Hematopoietic multipotent progenitor cell treated with erythropoietin and hydrocortisone succinate and interleukin-3 and kit ligand, for 8 days (in vitro differentiated cells): ENCODE results near the gene GPX5.
"Not testable (repeated sequence)": the region's sequence is repeated elsewhere in the genome, so short reads cannot be mapped to it uniquely, and the experiment has no call there.

Source experiments
- DNase-seq: peaks from one replicate; pipeline ENCODE4 v3.0.0-alpha.2; 2015

The GPX5 gene, protein sequence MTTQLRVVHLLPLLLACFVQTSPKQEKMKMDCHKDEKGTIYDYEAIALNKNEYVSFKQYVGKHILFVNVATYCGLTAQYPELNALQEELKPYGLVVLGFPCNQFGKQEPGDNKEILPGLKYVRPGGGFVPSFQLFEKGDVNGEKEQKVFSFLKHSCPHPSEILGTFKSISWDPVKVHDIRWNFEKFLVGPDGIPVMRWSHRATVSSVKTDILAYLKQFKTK

DNA sequence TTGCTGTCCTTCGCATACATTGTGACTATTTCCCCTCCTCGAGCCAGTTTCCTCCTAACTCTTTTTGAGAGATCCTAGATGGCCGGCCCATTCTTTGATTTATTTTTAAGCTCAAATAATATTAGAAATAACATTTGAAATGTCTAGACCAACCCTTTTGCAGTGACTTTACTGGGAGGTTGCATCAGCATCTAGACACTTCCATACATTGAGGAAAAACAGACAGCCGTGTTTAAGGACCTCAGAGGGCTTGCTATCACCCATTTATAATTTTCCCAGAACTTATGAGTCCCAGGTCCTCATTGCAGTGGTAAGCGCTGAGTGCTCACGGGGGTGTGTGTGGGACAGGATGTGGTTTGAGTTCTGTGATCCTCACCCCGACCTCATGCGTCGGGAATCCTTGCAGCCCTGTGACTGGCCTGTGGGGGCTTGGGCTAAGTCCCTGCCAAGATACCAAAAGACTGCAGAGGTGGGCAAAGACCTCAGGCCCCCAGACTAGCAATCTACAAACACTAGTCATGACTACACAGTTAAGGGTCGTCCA is at the start of gene GPX5:
TSS of gene GPX5 (plus strand) at position 386 of the 544 bp plus-strand sequence. CDS start at position 519, 133 bp downstream.
- no peak for DNase-seq

DNA sequence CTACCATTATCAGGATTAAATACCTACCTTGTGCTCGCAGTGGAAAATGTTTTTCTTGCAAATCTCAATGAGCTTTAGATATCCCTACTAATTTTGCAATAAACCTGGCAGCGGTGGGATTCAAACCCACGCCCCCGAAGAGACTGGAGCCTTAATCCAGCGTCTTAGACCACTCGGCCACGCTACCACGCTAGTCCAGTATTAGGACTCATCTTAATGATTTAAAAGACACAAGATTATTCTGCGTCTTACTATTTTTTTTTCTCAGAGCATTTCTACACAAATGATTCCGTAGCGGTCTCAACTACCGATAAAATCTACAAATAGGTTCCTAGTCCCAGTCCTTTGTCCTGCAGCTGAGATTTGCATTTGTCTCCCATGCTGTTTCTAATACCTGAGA is 47.2 kb upstream of the GPX5 start:
- no peak for DNase-seq

DNA sequence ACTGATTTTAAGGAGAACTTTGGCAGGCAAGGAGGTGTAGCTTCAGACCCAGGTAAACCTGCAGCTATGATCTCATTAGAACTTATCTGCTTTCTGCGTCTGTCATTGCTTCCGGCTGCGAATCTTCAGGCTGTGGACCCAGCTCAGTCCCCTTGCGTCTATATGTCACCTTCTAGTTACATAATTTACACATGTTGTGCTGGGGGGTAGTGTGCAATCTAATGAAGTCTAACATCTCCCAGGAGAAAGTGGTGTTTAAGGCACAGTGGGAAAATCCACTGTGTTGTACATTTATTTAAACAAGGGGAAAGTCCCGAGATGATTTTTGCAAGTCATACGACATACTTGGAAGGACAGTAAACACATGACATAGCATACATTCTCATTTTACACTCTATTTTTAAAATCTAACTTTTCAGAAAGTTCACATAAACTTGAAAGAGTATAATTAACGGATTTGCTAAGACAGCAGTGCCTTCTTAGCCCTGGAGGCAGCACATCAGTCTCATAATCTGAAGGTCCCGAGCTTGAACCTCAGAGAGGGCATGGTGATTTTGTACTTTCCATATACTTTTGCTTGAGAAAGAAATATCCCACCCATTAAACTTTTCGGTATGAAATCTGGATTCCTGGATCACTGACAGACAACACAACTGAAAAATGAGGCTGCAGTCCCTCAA is 45.3 kb upstream of the GPX5 start:
- no peak for DNase-seq

DNA sequence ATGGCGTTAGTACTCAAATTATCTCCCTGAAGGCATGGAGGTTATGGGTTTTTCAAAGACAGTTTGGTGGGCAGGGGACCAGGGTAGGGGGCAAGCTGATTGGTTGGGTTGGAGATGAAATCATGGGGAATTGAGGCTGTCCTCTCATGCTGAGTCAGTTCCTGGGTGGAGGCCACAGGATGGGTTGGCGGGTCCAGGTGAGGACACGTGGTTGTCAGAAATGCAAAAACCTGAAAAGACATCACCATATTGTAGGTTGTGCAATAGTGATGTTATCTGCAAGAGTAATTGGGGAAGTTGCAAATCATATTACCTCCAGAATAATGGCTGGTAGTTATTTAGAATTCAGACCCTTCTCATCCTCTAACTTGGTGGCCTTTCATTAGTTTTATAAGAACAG is 40.2 kb upstream of the GPX5 start:
- no peak for DNase-seq

DNA sequence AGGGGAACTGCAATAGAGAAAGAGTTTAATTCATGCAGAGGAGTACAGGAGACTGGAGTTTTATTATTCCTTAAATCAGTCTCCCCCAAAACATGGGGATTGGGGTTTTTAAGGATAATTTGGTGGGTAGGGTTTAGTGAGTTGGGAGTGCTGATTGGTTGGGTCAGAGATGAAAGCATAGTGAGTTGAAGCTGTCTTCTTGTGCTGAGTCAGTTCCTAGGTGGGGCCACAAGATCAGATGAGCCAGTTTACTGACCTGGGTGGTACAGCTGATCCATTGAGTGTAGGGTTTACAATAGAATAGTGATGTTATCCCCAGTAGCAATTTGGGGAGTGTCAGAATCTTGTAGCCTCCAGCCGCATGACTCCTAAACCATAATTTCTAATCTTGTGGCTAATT is 39.1 kb upstream of the GPX5 start:
- no peak for DNase-seq

DNA sequence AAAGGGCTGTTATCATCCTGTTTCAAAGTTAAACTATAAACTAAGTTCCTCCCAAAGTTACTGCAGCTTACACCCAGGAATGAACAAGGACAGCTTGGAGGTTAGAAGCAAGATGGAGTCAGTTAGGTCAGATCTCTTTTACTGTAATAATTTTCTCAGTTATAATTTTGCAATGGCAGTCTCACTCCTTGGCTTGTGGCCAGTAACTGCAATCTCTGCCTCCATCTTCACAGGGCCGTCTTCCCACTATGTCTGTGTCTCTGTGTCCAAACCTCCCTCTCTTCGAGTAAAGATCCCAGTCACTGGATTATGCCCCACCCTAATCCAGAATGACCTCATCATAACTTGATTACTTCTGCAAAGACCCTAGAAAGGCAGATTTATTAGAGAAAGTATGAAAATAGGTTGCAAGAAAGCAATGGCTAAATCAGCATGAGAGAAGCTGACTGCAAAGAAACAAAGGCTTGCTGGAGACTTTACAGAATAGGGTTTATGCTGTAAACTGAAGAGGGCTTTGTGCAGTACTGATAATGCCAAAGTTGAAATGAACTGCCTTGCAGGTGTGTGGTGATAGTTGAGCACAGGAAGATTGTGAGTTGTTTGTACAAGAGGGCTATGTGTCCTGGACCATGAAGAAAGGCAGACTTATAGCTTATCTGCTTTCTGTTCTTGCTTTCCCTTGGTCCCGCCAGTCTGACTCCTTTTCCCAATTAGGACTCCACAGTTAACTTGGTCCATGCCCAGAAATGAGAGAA is 38.5 kb upstream of the GPX5 start:
- no peak for DNase-seq

DNA sequence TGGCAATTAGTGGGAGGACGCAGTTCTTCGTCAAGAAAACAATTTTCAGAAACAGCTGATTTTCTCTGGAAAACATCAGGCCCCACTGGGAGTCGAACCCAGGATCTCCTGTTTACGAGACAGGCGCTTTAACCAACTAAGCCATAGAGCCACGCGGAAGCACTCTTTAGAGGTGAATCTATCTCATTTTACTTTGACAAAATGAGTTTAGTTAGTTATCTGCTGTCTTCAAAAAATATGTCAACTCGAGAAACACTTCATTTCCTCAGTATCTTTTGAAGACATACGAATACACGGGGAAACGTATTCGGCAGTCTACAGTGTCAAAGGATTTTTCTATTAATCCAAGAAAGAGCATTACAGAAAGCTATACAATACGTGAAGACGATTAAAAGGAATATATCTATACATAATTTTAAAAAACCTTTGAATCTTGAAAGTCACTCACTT is 36.7 kb upstream of the GPX5 start:
- peak; percentile 89 for DNase-seq

DNA sequence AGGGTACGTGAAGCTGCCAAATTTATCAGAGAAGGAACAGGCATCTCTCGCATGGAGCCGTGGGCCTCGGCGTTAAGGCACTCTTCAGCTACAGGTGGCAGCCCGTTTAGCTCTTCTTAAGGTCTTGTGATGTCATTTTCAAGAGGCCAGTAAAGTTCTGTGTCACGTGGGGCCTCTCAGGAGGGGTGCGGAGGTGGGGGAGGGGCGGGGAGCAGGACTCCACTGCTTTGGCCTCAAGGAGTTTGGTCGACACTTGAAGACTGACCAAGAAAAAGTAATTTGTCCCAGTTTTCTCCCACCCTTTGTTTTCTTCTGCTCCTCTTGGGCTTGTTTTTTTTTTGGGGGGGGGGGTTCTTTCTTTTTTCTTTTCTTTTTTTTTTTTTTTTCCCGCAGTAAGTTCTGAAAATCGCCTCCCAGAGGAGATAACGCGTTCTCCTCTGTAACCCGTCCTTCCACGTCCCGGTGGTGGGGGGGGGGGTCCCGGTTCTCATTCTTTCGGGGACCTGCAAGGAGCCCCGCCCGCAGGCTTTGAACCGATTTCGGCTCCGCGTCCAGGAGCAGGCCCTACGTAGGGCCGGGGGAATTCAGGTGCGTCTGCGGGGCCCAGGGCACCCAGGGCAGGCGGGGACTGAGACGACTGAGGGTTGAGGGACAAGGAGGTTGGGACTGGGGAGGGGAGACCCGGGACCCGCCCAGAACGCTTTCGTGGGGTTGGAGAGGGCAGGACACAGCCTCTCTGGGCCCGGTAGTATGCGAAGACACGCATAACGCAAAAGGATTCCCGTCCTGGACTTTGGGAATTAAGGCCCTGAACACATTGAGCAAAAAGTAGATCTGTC is 36.1 kb upstream of the GPX5 start:
- peak; percentile 82 for DNase-seq

DNA sequence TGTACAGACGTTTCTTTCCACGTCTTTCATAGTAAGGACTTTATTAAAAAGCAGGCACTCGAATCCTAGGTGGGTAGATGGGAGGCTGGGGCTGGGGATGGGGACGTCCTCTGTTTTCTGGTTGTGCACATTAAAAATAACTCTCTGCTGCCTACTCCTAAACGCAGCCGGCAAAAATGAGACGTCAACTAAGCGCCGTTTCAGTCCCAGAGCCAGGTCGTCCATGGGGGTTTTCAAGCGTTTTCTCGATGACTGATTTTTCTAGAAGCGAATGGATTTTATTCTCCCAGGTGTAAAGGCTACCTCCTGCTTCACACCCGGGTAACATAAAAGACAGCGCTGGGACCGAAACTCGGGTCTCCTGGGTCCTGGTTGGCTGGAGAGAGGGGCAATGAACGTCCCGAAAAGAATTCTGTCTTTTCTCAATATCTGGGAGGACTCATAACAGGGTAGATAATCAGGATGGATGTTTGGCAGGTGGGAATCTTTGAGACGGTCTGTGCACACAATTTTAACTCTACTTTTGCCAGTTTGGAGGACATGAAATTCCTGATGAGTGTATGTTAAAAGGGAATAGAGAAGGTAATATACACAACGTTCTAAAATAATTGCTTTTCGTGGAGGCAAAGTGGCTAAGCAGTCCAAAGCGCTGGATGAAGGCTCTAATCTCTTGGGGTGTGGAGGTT is 35.3 kb upstream of the GPX5 start:
- no peak for DNase-seq

DNA sequence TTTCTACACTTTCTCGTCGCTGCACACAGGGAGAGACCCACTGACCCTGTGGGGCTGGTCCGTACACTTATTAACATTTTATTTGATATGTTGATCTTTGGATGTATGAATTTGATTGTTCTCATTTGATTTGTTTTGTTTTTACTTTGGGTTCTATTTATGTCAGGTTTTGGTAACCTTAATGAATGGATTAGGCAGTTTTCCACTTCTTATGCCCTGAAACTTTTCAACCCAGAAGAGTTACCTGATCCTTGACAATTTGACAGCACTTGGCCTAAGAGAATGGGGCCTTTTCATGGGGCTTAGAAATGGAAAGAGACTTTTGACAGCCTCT is 33.7 kb upstream of the GPX5 start:
- no peak for DNase-seq

DNA sequence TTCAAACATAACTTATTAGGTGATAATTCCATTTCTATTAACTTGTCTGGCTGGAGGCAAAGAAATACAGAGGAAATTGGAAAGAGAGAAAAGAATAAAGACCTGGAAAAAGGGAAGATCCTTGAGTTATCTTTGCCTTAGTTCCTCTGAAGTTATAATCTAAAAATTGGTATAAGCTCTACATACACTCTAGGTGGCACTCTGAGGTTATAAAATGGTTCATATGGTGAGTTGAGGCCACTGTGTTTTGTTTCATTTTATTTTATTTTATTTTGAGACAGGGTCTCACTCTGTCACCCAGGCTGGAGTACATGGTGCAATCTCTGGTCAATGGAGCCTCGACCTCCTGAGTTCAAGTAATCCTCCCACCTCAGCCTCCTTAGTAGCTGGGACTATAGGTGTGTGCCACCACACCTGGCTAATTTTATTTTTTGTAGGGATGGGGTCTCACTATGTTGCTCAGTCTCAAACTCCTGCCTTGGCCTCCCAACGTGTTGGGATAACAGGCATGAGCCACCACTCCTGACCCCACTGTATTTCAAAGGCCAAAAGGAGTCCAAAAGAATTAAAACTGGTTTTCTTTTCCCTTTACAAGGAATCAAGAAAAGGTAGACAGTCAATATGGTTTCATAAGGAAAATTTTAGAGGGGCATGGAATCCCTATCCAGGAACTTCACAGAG is 29.4 kb upstream of the GPX5 start:
- DNase-seq: peak; percentile 32

DNA sequence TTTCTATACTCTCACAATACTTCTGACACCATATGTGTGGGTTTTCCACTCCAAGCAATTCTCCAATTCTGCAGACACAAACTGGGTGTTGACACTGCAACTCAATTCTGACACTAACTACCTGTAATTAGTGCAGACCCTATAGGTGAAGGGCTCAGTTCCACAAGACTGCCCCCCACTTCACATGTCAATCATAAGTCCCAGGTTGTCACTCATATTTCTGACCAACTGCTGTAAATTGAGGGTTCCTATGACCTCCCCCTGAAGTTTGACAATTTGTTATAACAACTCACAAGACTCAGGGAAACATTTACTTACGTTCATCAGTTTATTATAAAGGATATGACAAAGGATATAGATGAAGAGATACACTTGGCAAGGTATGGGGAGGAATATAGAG is 28.4 kb upstream of the GPX5 start:
- no peak for DNase-seq

DNA sequence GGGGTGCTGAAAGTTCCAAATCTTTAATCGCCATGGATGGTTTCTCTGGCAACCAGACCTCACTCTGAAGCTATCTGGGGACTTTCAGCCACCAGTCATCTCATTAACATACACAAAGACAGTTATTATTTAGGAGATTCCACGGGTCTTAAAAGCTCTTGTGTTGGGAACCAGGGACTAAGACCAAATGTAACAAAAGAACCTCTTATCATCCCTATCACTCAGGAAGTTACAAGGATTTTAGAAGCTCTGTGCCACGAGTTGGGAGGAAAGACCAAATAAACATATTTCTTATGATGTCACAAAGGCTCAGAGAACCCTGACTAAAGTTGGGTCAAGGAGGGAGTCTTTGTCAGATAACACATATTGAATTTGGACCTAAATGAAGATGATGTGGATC is 27.8 kb upstream of the GPX5 start:
- DNase-seq: no peak

DNA sequence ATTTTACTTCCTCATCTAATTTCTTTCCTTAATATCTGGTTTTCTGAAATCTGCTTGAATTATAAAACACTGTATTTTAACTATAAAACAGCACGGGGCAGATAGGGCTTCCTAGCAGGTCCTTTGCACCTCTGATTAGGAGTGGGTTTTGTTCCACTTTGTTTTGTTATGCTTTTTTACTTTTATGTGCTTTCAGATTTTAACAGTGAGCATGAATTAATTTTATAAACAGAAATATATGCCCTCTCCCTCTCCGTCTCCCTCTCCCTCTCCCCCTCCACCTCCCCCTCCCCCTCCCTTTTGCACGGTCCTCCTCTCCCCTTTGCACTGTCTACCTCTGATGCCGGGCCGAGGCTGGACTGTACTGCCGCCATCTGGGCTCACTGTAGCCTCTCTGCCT is 24.4 kb upstream of the GPX5 start:
- DNase-seq: no peak

DNA sequence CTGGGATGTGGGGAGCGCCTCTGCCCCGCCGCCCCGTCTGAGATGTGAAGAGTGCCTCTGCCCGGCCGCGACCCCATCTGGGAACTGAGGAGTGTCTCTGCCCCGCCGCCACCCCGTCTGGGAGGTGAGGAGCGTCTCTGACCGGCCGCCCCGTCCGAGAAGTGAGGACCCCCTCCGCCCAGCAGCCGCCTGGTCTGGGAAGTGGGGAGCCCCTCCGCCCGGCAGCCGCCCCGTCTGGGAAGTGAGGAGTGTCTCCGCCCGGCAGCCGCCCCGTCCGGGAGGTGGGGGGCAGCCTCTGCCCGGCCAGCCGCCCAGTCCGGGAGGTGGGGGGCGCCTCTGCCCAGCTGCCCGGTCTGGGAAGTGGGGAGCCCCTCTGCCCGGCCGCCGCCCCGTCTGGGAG is 23.5 kb upstream of the GPX5 start:
- not testable (repeated sequence) for DNase-seq

DNA sequence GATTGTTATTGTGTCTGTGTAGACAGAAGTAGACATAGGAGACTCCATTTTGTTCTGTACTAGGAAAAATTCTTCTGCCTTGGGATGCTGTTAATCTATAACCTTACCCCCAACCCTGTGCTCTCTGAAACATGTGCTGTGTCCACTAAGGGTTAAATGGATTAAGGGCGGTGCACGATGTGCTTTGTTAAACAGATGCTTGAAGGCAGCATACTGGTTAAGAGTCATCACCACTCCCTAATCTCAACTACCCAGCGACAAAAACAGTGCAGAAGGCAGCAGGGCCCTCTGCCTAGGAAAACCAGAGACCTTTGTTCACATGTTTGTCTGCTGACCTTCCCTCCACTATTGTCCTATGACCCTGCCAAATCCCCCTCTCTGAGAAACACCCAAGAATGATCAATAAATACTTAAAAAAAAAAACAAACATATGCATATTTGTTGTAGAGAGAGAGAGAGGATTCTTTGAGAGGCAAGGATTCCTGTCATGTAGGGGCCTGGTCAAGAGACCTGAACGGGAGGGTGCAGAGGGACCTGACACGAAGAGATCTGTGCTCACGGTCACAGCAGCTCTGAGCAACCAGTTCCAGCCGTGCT is 22.9 kb upstream of the GPX5 start:
- not testable (repeated sequence) for DNase-seq

DNA sequence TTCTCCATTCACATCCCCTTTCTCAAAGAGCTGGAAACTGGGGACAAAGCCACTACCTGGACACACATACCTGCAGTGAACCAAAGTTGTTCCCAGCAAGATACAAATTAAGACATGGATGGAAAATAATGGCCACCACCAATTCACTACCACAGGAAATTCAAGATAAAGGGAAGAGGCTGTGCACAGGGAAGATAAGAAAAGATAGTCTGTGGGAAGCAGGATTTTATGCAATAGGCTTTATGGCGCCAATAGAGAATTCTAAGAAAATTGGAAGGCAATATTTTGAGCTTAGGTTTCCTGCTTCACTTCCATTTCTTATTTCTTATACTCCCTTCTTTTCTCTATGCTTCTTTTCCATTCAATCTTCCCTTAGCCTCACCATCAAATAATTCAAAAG is 19.9 kb upstream of the GPX5 start:
- no peak for DNase-seq

DNA sequence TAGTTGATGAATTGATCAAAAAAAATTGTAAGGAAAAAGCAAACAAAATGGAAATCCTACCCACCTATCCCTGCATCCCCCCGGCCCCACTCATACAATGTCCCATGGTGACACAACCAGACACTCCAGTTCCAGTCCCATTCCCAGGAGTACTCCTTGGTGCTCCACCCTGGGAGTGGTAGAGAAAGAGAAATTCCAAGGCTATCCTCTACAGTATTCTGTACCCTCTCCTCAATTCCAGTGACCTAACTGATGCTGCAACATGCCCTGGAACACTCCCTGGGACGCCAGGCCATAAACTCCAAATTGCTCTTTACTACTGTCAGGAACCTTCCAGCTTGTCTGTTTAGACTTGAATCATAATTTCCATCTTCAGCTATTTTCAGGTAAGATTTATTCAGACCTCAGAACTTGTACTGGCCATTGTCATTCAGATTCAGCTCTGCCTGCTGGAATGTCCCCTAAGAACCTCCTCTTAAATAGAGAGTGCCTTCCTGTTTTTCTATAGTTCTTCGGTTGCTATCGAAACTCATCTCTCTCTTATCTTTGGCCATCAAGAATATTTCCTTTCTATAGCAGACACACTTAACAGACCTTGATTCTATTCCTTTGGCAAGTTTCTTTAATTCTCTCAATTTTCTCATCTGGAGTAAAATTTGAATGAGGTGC is 18.7 kb upstream of the GPX5 start:
- DNase-seq: no peak

DNA sequence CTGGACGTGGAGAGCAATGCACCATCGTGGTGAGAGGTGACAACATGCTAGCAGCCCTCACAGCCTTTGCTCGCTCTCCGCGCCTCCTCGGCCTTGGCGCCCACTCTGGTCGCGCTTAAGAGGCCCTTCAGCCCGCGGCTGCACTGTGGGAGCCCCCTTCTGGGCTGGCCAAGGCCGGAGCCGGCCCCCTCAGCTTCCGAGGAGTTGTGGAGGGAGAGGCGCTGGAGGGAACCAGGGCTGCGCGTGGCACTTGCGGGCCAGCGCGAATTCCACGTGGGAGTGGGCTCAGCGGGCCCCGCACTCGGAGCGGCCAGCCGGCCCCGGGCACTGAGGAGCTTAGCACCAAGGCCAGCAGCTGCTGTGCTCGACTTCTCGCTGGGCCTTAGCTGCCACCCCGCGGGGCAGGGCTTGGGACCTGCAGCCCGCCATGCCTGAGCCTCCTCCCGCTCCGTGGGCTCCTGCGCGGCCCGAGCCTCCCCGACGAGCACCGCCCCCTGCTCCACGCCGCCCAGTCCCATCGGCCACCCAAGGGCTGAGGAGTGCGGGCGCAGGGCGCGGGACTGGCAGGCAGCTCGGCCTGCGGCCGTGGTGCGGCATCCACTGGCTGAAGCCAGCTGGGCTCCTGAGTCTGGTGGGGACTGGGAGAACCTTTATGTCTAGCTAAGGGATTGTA is 13.9 kb upstream of the GPX5 start:
- DNase-seq: no peak

DNA sequence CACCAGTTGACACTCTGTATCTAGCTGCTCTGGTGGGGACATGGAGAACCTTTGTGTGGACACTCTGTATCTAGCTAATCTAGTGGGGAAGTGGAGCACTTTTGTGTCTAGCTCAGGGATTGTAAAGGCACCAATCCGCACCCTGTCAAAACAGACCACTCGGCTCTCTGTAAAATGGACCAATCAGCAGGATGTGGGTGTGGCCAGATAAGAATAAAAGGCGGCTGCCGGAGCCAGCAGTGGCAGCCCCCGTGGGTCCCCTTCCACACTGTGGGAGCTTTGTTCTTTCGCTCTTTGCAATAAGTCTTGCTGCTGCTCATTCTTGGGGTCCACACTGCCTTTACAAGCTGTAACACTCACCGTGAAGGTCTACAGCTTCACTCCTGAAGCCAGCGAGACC is 13.3 kb upstream of the GPX5 start:
- DNase-seq: not testable (repeated sequence)
